IgD-negative memory B cell (primary cell): Measurements from ENCODE around the gene MGAT4C. TPM values are rescaled to one million over a fixed set of nuclear protein-coding genes. Genes with fewer than 3 reads are reported as not detected.
"Not testable (repeated sequence)": the region's sequence is repeated elsewhere in the genome, so short reads cannot be mapped to it uniquely, and the experiment has no call there.

Source experiments
- H3K27ac Mint-ChIP-seq, 3 donors: one replicate each; pipeline ENCODE4 v1.8.0; 2020 to 2022; ENCODE audit warnings: mild to moderate bottlenecking in 3 of 3, mixed read lengths in 3 of 3, moderate library complexity in 1 of 3
- H3K27me3 Mint-ChIP-seq: one replicate; pipeline ENCODE4 v1.8.0; 2021; ENCODE audit warnings: mixed read lengths
- H3K36me3 Mint-ChIP-seq: one replicate; pipeline ENCODE4 v1.8.0; 2020; ENCODE audit warnings: mild to moderate bottlenecking, mixed read lengths
- H3K4me1 Mint-ChIP-seq, 3 donors: one replicate each; pipeline ENCODE4 v1.8.0; 2020 to 2022; ENCODE audit warnings: mixed read lengths in 3 of 3, mild to moderate bottlenecking in 1 of 3
- H3K4me3 Mint-ChIP-seq, 4 donors: one replicate each; pipeline ENCODE4 v1.8.0; 2020 to 2022; ENCODE audit warnings: mild to moderate bottlenecking in 4 of 4, mixed read lengths in 4 of 4, moderate library complexity in 3 of 4
- H3K9me3 Mint-ChIP-seq, 3 donors: one replicate each; pipeline ENCODE4 v1.8.0; 2020 to 2021; ENCODE audit warnings: mixed read lengths in 3 of 3, mild to moderate bottlenecking in 1 of 3
- polyA plus RNA-seq: library from polyadenylated mRNA; unstranded; fragments of 300-500 nt; fragmentation: Illumina TruSeq; gene quantifications from one replicate; pipeline ENCODE4 v1.2.3, GENCODE V29; 2021

The MGAT4C gene
- polyA plus RNA-seq, 1 donor from 2014 or later: not detected

- no peaks in the 10 kb centered on the region for H3K27me3 Mint-ChIP-seq
- H3K36me3 Mint-ChIP-seq: no peaks in the 10 kb centered on the region
- H3K4me3 Mint-ChIP-seq: no peak overlapping the region
- H3K4me1 Mint-ChIP-seq: no peaks in the 10 kb centered on the region
- H3K9me3 Mint-ChIP-seq: no peaks in the 10 kb centered on the region
- no peak overlapping the region for H3K27ac Mint-ChIP-seq
Observed at GRCh38 chr12:86122846-86123468, 133.2 kb downstream of the MGAT4C start.

DNA sequence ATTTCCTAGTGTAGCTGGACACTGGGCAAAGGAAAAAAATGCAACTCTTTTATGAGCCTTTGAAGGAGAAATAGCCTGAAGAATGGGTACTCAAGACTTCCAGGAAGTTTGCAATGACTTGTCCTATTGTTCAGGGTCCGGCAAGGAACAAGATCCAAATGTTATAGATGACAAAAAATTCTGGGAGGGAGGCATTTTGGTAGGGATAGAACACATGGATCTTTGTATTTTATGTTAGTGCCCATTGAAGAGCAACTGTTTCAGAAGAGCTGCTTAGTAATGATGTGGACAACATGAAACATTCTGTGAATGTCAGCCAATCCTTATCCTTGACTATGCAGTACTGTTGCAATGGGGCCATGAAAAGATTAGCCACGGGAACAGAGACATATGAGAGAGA, 138.0 kb downstream of the MGAT4C start:
- H3K27ac Mint-ChIP-seq: no peak overlapping the region
- no peak overlapping the region for H3K4me3 Mint-ChIP-seq
- H3K4me1 Mint-ChIP-seq: no peaks in the 10 kb centered on the region
- H3K27me3 Mint-ChIP-seq: no peaks in the 10 kb centered on the region
- peaks cover 0 to 2% (median 0%) of the 10 kb centered on the region in 3 donors for H3K9me3 Mint-ChIP-seq
- H3K36me3 Mint-ChIP-seq: no peaks in the 10 kb centered on the region

- Mint-ChIP-seq H3K27me3 (no peaks in the 10 kb centered on the region), H3K4me1 (no peaks in the 10 kb centered on the region), H3K27ac (no peak overlapping the region), H3K4me3 (no peak overlapping the region), H3K9me3 (peaks cover 0 to 2% (median 0%) of the 10 kb centered on the region in 3 donors), H3K36me3 (no peaks in the 10 kb centered on the region)
Observed at GRCh38 chr12:86117711-86118110, 138.5 kb downstream of the MGAT4C start.

DNA sequence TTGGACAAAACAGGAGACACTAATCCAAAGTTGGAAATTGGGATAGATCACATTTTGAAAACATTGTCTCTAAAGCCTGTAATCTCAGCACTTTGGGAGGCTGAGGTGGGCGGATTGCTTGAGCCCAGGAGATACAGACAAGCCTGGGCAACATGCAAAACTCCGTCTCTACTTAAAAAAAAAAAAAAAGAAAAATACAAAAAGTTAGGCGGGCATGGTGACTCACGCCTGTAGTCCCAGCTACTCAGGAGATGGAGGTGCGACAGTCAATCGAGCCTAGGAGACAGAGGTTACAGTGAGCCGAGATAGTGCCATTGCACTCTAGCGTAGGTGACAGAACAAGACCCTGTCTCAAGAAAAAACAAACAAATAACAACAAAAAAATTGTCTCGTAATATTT, 152.1 kb downstream of the MGAT4C start:
- no peaks in the 10 kb centered on the region for H3K27me3 Mint-ChIP-seq
- H3K4me1 Mint-ChIP-seq: no peaks in the 10 kb centered on the region
- no peak overlapping the region for H3K4me3 Mint-ChIP-seq
- no peak overlapping the region for H3K27ac Mint-ChIP-seq
- H3K36me3 Mint-ChIP-seq: no peaks in the 10 kb centered on the region
- H3K9me3 Mint-ChIP-seq: no peaks in the 10 kb centered on the region

- H3K27me3 Mint-ChIP-seq: no peaks in the 10 kb centered on the region
- H3K4me3 Mint-ChIP-seq: no peak overlapping the region
- no peaks in the 10 kb centered on the region for H3K4me1 Mint-ChIP-seq
- peaks cover 2% of the 10 kb centered on the region for H3K36me3 Mint-ChIP-seq
- no peaks in the 10 kb centered on the region for H3K9me3 Mint-ChIP-seq
- H3K27ac Mint-ChIP-seq: no peak overlapping the region
Observed at GRCh38 chr12:86097161-86097560, 159.0 kb downstream of the MGAT4C start.

GRCh38 chr12:86091681-86092080, 164.5 kb downstream of the MGAT4C start:
- Mint-ChIP-seq H3K9me3 (peaks cover 0 to 2% (median 0%) of the 10 kb centered on the region in 3 donors), H3K4me3 (no peak overlapping the region), H3K27me3 (no peaks in the 10 kb centered on the region), H3K27ac (no peak overlapping the region), H3K4me1 (no peaks in the 10 kb centered on the region), H3K36me3 (peaks cover 2% of the 10 kb centered on the region)

DNA sequence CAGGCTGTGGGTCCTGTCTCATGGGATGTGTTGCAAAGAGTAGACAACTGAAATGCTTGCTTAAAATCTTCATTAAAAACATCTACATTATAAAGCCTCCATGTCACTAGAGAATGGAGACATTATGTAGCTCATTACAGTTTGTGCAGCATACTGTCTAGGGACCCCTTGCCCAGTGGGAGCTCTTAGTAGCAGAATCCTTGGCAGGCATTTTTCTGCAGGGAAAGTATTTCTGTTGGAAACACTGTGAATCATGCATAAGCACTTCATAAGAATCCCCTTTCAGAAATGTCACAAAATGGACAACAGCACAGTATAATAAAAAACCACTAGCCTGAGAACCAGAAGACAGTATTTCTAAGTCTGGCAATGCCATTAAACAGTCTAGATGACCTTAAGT, 174.3 kb downstream of the MGAT4C start:
- no peaks in the 10 kb centered on the region for H3K27me3 Mint-ChIP-seq
- H3K4me3 Mint-ChIP-seq: no peak overlapping the region
- H3K27ac Mint-ChIP-seq: no peak overlapping the region
- H3K9me3 Mint-ChIP-seq: peaks cover 0 to 7% (median 0%) of the 10 kb centered on the region in 3 donors
- H3K36me3 Mint-ChIP-seq: peaks cover 2% of the 10 kb centered on the region
- H3K4me1 Mint-ChIP-seq: no peaks in the 10 kb centered on the region

GRCh38 chr12:86059052-86059451, 197.1 kb downstream of the MGAT4C start:
- H3K4me1 Mint-ChIP-seq, H3K27ac Mint-ChIP-seq, H3K4me3 Mint-ChIP-seq, H3K36me3 Mint-ChIP-seq, H3K27me3 Mint-ChIP-seq: not testable (repeated sequence)
- H3K9me3 Mint-ChIP-seq: peaks cover 0 to 12% (median 0%) of the 10 kb centered on the region in 3 donors

DNA sequence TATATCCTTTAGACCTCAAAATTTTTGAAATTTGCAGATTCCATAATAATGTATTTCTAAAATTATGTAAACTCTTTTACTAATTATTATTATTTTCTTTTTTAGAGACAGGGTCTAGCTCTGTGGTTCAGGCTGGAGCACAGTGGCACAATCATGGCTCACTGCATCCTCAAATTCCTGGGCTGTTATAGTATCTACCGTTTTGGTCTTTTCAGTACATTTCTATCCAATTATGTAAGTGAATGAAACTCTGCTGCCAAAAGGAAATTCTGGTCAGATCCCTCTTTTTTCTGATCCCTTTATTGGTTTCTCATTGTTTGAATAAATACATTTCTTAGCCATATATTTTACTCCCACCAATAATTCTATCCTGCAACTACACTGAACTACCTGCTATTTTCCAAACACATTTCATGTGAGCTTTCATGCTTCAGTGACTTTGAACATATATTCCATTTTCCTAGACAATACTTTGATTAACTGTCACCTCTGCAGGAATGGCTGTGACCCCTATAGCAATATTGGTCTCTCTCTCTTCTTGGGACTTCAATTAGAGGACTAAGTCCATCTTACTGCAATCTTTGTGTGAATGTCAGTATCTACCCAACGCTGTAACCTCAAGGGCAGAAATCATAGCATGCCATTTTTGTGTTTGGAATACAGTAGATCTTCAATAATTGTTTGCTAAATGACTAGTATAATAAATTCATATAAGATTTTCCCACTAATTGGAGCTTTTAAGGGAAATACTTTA, 198.9 kb downstream of the MGAT4C start:
- Mint-ChIP-seq H3K9me3 (peaks cover 0 to 10% (median 0%) of the 10 kb centered on the region in 3 donors), H3K36me3 (no peaks in the 10 kb centered on the region), H3K27ac (no peak overlapping the region), H3K27me3 (no peaks in the 10 kb centered on the region), H3K4me1 (no peaks in the 10 kb centered on the region), H3K4me3 (no peak overlapping the region)

DNA sequence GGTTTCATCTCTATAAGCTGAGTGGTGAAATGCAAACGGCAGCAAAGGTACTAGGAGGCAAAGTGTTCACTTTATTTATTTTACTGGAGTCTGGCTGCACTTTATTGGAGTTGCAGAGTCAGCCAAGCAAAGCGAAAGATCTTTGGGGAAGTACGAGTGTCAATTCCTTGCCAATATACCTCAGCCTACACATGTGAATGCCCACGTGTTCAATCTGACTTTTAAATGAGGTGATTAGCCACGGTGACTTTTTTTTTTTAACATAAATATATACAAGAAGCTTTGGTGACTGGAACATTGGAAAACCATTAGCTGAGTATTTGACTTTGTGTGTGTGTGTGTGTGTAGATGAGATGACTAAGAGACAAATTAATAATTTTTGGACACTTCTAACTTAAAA, 203.3 kb downstream of the MGAT4C start:
- Mint-ChIP-seq H3K4me1 (no peaks in the 10 kb centered on the region), H3K27ac (no peak overlapping the region)

DNA sequence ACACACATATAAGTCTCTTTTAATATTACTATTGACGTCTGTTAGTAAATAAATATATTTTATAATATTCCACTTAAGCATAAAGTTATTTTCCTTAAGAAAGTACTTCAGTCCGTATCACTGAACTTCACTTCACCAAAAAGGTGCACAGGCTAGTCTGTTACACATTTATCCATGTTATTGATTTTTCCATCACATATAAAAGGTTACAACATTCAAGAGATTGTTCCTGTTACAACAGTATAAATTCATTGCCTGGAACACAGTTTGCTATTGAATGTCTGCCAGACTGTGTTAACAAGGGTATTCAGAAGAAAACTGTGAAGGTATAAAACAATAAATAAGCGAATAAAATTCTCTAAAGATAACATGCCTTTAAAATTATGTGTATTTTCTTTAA, 206.2 kb downstream of the MGAT4C start:
- Mint-ChIP-seq H3K27ac (no peak overlapping the region), H3K27me3 (no peaks in the 10 kb centered on the region), H3K9me3 (peaks cover 0 to 9% (median 4%) of the 10 kb centered on the region in 3 donors), H3K4me3 (no peak overlapping the region), H3K4me1 (no peaks in the 10 kb centered on the region), H3K36me3 (no peaks in the 10 kb centered on the region)

More for the DNA sequence above, 203.3 kb downstream of the MGAT4C start:
- no peaks in the 10 kb centered on the region for H3K36me3 Mint-ChIP-seq
- no peak overlapping the region for H3K4me3 Mint-ChIP-seq
- no peaks in the 10 kb centered on the region for H3K27me3 Mint-ChIP-seq
- H3K9me3 Mint-ChIP-seq: peaks cover 0 to 10% (median 4%) of the 10 kb centered on the region in 3 donors

GRCh38 chr12:86044396-86044795, 211.8 kb downstream of the MGAT4C start:
- peaks cover 8 to 23% (median 10%) of the 10 kb centered on the region in 3 donors for H3K9me3 Mint-ChIP-seq
- H3K4me3 Mint-ChIP-seq: no peak overlapping the region
- H3K27ac Mint-ChIP-seq: no peak overlapping the region
- H3K36me3 Mint-ChIP-seq: no peaks in the 10 kb centered on the region
- no peaks in the 10 kb centered on the region for H3K27me3 Mint-ChIP-seq
- H3K4me1 Mint-ChIP-seq: no peaks in the 10 kb centered on the region

- Mint-ChIP-seq H3K4me1 (no peaks in the 10 kb centered on the region), H3K27me3 (no peaks in the 10 kb centered on the region), H3K27ac (peak overlapping the region in 1 of 3 donors; percentile 53), H3K4me3 (no peak overlapping the region), H3K9me3 (peaks cover 11 to 31% (median 14%) of the 10 kb centered on the region in 3 donors), H3K36me3 (no peaks in the 10 kb centered on the region)
Observed at GRCh38 chr12:86042062-86042461, 214.1 kb downstream of the MGAT4C start.

GRCh38 chr12:86018361-86018760, 237.8 kb downstream of the MGAT4C start:
- Mint-ChIP-seq H3K36me3 (no peaks in the 10 kb centered on the region), H3K27me3 (no peaks in the 10 kb centered on the region), H3K4me1 (no peaks in the 10 kb centered on the region), H3K27ac (no peak overlapping the region), H3K4me3 (no peak overlapping the region), H3K9me3 (peaks cover 0 to 4% (median 2%) of the 10 kb centered on the region in 3 donors)

- Mint-ChIP-seq H3K27ac (no peak overlapping the region), H3K27me3 (no peaks in the 10 kb centered on the region), H3K4me1 (no peaks in the 10 kb centered on the region), H3K36me3 (no peaks in the 10 kb centered on the region), H3K9me3 (peaks cover 1 to 4% (median 2%) of the 10 kb centered on the region in 3 donors), H3K4me3 (no peak overlapping the region)
Observed at GRCh38 chr12:86015026-86015425, 241.2 kb downstream of the MGAT4C start.

- Mint-ChIP-seq H3K36me3 (no peaks in the 10 kb centered on the region), H3K4me3 (no peak overlapping the region)
Observed at GRCh38 chr12:86006727-86007126, 249.5 kb downstream of the MGAT4C start.

More at GRCh38 chr12:86006727-86007126, 249.5 kb downstream of the MGAT4C start:
- no peaks in the 10 kb centered on the region for H3K27me3 Mint-ChIP-seq
- H3K27ac Mint-ChIP-seq: no peak overlapping the region
- peaks cover 0 to 3% (median 1%) of the 10 kb centered on the region in 3 donors for H3K9me3 Mint-ChIP-seq
- no peaks in the 10 kb centered on the region for H3K4me1 Mint-ChIP-seq
